MV-4-11 (cell line): ENCODE results near the gene GOLGA8J.
"Not testable (repeated sequence)": the region's sequence is repeated elsewhere in the genome, so short reads cannot be mapped to it uniquely, and the experiment has no call there.

Source experiments
- DNase-seq: peaks from one replicate; lab custom pipeline; 2025; lab: John Stamatoyannopoulos, UW

The GOLGA8J gene, protein sequence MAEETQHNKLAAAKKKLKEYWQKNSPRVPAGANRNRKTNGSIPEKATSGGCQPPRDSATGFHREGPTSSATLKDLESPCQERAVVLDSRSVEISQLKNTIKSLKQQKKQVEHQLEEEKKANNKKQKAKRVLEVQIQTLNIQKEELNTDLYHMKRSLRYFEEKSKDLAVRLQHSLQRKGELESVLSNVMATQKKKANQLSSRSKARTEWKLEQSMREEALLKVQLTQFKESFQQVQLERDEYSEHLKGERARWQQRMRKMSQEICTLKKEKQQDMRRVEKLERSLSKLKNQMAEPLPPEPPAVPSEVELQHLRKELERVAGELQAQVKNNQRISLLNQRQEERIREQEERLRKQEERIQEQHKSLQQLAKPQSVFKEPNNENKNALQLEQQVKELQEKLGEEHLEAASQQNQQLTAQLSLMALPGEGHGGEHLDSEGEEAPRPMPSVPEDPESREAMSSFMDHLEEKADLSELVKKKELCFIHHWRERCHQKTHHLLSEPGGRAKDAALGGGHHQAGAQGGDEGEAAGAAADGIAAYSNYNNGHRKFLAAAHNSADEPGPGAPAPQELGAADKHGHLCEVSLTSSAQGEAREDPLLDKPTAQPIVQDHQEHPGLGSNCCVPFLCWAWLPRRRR

GRCh38 chr15:30082655-30083054 is at the start of gene GOLGA8J:
Gene GOLGA8J, plus strand, starts transcription at chr15:30082955. Its CDS starts 98 bp downstream, at chr15:30083053.
- DNase-seq, result not testable (repeated sequence)

DNA sequence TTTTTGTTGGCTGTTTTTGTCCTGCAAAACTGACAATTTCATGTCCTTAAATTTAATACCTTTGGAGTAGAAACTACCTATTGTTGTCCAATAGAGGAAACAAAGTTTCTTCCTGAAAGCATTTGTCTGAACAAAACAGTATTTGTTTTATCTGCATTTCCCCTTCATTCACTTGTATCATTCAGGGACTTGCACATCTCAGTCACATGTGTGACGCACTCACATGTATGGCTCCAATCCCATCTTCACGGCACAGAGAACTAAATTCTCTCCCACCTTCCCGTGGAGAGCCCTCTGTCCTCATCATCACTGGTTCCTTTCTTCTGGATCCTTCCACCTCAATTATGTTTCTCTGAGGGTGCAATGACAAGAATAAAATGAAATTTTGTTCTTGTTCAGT is 49.5 kb upstream of the GOLGA8J start:
- DNase-seq, result no peak

GRCh38 chr15:30033763-30034162 is 49.0 kb upstream of the GOLGA8J start:
- DNase-seq, result no peak

DNA sequence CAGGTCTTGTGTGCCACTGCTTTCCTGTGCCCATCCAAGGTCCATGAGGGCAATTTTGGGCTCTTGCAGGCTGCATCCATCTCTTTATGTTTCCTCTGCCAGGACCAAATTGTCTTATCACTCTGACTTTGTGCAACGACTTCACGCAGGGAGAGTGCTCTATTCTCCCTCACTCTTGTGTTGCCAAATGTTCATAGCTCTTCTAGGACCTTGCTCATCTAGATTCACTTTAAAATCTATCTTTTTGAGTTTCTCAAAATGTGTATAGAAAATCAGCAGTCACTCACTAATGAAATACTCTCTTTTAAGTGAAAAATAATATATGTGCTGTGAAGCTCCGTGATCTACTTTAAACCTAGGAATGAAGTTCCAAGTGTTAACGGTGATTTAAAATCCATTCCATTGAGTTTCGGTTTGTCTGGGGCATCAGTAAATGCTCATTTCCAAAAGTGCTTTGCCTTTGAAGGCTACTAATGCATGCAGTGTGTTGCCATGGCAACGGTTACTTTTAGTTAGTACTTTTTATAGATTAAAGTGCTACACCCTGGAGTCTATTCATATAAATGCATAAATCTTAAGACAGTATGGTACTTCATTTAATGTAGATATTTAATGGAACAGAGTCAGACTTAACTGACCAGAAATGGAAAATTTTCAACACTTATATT is 46.6 kb upstream of the GOLGA8J start:
- DNase-seq, result no peak

DNA sequence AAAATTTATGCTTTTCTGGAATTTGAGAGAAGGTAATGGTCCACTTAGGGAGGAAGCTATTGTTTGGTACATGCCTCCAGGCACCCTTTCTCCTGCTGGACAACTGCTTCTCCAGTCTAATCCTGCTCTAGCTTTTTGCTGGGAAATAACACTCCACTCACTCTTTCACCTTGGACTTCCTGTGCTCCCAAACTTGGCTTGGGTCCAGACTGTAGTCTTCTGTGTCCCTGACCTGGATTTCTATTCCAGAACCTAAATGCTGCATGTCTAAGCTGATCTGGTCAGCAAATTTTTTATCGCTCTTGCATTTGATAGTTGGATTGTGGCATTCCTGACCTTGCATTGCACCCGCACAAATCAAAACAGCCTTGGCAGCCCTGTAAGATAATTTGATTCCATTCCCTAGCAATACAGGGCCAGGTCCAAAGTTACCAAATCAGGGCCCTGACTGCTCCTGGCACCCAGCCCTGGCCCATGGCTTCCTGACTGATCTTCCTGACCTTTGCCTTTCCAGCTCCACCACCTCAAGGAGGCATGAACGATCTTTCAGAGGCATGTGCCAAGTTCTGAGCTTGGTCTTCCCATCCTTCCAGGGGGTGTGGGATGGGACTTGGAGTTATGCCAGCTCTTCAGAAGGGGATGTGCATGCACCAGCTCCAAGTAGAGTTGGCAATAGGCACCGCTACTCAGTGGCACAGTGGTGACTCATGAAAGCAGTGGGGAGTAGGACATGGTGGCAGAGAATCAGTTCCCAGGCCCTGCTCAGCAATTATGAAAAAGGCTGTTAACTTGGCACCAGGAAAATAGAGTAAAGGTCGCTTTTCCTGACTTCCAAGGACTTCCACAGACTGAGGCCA is 43.9 kb upstream of the GOLGA8J start:
- DNase-seq, result no peak

DNA sequence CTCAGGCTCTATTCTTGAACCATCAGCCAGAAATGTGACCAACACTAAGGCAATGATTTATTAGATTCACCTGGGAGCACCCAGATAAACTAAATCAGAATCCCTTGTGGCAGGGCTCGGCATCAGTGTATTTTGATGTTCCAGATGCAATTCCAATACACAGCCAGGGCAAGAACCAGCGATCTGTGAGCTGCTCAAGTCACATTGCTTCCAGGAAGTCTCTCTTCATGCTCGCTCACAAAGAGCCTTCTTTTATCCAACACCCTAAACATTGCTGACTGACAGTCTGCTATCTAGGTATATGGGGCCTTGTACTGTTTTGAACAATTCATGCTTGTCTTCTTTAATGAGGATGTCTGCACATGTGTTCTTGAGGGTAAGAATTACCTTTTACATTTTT is 40.9 kb upstream of the GOLGA8J start:
- DNase-seq, result no peak

DNA sequence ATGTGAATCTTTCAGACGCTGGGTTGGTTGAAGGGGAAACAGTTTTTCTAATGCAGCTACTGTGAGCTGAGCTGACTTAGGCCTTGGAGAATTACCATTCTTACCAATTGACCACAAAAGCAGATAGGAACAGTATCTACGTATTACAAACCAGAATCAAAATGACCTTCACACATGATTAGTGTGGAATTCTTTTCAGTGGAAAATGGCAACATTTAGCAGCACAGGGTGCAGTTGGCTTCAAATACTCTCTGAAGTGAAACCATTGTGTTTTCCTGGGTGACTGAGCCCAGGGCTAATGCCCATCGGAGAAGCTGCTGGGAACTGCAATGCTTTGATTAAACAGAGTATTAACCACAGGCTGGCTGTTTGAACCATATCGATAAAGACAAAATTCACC is 40.2 kb upstream of the GOLGA8J start:
- no peak for DNase-seq

DNA sequence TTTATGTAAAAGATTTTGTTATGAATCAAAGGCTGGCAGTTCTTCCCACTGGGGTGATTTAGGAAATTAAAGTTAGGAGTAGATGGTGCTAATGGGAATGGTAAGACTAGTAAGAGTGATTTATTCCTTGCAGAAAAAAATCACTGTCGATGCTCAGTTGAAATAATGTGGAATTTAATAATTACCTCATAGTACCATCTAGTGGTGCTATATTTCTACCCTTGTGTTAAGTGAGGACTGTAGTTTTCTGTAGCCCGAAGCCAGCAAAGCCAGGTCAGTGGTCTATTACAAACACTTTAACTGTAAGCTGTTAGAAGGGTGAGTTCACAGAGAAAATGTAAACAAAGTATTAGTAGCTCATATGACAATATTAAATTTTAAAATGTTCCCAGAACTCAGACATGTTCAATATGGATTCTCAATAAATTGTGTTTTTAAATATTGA is 39.5 kb upstream of the GOLGA8J start:
- no peak for DNase-seq

- DNase-seq, result no peak
Observed at GRCh38 chr15:30044377-30044776, 38.4 kb upstream of the GOLGA8J start.

GRCh38 chr15:30044826-30045225 is 37.9 kb upstream of the GOLGA8J start:
- not testable (repeated sequence) for DNase-seq

GRCh38 chr15:30045248-30046041 is 37.3 kb upstream of the GOLGA8J start:
- not testable (repeated sequence) for DNase-seq

DNA sequence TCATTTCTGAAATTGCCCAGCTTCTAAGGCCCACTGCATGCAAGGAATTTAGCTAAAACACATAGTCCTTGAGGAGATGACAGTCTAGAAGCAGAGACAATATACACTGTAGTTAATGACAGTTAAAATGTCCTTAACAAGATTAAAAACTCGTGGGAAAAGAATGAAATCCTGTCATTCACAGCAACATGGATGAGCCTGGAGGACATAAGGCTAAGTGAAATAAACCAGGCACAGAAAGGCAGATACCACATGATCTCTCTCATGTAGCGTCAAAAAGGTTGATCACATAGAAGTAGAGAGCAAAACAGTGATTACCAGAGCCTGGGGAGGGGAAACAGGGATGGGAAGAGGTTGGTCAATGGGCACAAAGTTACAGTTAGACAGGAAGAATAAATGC is 36.3 kb upstream of the GOLGA8J start:
- DNase-seq, result no peak

DNA sequence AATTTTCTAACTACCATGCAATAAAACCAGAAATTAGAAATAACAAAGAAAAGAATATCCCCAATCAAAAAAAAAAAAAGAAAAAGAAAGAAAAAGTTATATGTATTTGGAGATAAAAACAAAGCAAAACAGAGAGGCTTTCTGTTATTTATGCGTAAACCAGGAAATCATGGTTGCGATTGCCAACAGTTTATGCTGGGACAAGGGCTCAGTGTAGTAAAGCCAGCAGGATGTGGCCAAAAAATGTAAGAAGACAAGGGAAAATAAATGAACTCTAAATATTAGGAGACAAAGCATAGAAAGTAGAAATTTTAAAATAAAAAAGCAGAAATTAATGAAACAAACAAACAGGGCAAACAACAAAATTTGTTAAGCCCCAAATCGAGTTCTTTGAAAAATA is 27.2 kb upstream of the GOLGA8J start:
- DNase-seq, result no peak

DNA sequence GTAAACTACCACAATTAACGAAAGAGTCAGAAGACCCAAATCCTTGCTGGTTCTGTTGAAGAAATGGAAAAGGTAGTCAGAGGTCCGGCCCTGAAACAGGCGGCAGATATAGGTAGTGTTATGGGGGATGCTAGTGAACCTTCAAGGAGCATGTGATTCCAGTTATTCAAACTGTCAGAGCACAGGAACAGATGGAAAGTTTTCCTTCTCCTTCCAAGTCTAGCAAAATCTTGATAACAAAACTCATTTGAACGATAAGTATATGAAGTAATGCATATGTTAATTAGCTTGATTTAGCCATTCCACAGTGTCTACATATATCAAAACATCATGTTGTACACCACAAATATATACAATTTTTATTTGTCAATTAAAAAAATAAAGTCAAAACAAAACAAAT is 26.6 kb upstream of the GOLGA8J start:
- no peak for DNase-seq

DNA sequence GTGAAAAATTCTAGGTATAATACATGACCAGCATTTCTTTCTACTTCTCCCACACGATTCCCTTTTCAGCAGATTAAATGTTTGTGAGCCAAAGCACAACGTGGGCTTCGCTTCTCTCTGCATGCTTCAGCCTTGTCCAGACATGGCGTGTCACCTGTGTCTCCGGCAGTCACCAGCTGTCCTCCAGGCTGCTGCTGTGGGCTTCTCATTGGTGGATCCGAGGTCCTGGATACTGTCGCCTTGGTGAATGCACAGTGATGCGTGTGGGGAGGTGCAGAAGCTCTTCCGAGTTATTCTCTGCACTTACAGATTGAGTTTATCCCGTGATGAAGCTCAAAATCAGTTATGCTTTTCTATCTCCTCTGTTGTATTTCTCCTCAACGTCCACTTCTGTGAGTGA is 23.0 kb upstream of the GOLGA8J start:
- DNase-seq, result no peak

- no peak for DNase-seq
Observed at GRCh38 chr15:30062881-30063280, 19.9 kb upstream of the GOLGA8J start.

DNA sequence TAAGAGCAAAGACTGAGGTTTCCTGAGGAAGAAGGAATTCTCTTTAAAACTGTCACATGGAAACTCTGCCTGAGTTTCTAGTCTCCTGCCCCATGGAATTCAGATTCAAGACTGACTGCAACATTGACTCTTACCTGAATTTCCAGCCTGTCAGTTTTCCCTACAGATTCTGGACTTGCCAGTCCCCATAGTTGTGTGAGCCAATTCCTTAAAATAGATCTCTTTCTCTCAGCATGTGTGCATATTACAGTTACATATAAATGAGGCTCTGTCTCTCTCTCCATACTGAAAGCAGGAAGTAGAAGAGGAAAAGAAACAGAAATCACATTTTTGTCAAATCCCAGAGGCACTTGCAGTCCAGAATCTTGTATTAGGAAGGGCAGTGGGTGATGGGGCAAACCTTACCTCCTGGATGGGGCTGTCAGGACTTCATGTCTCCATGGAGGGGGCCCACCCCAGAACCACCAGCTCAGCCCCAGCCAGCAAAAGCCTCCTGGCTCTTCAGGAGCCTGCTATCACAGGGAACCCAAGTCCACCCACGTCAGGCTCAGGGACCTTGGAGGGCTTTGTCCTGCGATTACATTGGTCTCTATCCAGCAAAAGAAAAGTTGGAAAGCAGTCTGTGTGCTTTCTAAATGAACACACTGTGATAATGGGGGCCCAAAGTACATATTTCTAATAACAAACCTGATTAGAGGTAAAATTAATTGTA is 18.8 kb upstream of the GOLGA8J start:
- DNase-seq, result no peak

DNA sequence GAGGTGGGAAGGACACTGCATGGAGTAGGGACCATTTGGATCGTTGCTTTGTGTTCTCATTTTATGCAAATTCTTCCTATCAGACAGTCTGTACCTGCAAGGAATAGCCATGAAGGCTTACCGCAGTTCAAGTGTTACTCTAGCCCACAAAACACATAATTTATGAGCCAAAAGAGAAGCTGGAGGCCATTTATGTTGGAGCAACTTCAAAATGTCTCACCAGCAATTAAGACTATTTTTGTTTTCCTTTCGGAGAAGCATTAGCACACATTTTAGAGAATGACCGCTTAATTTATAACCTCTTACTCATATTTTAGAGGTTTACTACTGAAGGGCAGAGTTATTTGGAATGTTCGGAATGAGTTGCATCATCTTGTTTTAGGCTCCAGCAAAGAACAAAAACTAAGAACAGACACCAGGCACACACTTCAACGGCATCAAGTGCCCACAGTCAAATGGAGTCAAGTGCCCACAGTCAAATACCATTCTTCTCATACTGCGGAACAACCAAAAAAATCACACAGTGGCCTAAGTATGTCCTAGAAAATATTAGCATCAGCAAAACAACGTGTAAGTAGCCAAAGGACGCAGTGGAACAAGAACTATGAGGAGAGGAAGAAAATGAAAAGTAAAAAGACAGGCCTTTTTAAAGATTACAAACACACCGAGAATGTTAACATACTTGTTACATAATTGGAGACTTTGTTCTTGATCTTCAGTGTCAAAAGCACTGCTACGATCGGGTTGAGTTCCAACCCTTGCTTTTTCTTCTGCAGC is 17.5 kb upstream of the GOLGA8J start:
- DNase-seq, result no peak

DNA sequence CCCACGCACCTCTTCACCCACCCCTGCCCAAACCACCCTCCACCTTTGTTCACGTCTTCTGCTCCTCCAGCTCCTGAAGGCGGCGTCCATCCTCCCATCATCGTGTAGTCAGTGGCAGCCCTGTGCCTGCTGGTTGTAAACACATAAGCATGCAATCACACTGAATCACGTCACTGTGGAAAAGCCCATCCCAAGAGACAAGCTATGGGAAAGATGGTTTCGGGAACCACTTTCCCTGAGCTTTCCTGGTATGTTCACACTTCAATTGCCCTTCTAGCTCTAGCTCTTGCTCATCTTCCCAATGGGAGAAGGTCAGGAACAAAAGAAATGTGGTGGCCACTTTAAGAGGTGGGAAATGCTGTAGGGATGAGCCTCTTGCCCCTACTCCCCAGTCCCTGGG is 14.4 kb upstream of the GOLGA8J start:
- no peak for DNase-seq

GRCh38 chr15:30072630-30073029 is 10.1 kb upstream of the GOLGA8J start:
- DNase-seq, result no peak
